IMR-90 (cell line): ENCODE results near the gene SKAP1. TPM values are rescaled to one million over a fixed set of nuclear protein-coding genes. Genes with fewer than 3 reads are reported as not detected.

Source experiments
- ATAC-seq: fragments of 200-7000 bp; cut with Tn5 transposase; 2 replicates; pipeline ENCODE4 v1.9.1; 2020; ENCODE audit warnings: low read depth, mild to moderate bottlenecking, moderate library complexity
- BruUV-seq: library from RNA; stranded (reverse); fragments of 400-500 nt; replicated peaks from 2 replicates; lab custom pipeline; 2021; lab: Mats Ljungman, UMichigan
- CTCF ChIA-PET: fragments of 300-600 bp; formaldehyde crosslinking; extraction: SDS; loops from one replicate; lab custom pipeline; 2021; ENCODE audit warnings: antibody characterized with exemption; lab: Yijun Ruan, JAX
- POLR2A ChIA-PET: fragments of 300-600 bp; sonication (Branson Sonifier 250); formaldehyde crosslinking; loops from one replicate; lab custom pipeline; 2022; ENCODE audit warnings: antibody characterized with exemption; ENCODE audit not compliant: unreplicated experiment; lab: Charles Lee
- DNase-seq: peaks from one replicate; pipeline ENCODE4 v3.0.0; 2013
- H2AFZ ChIP-seq: replicated peaks from 2 replicates; pipeline ENCODE3; 2013; ENCODE audit warnings: low read length, mild to moderate bottlenecking; ENCODE audit not compliant: poor library complexity
- H2AK5ac ChIP-seq: 2 replicates; pipeline ENCODE4 v1.6.1; 2013; ENCODE audit warnings: low read depth, low read length, inconsistent platforms
- H2AK9ac ChIP-seq: replicated peaks from 2 replicates; pipeline ENCODE3; 2013; ENCODE audit warnings: mild to moderate bottlenecking, low read depth, low read length, moderate library complexity; ENCODE audit not compliant: poor library complexity
- H2BK120ac ChIP-seq: 2 replicates; pipeline ENCODE4 v1.6.1; 2013; ENCODE audit warnings: low read depth, low read length, inconsistent platforms
- H2BK15ac ChIP-seq: 3 replicates; pipeline ENCODE4 v1.6.1; 2013; ENCODE audit warnings: low read depth, low read length, inconsistent platforms
- H2BK20ac ChIP-seq: 2 replicates; pipeline ENCODE4 v1.6.1; 2013; ENCODE audit warnings: low read depth, mild to moderate bottlenecking, inconsistent platforms, low read length, moderate library complexity
- H2BK5ac ChIP-seq: 2 replicates; pipeline ENCODE4 v1.6.1; 2013; ENCODE audit warnings: mild to moderate bottlenecking, low read depth, low read length, inconsistent platforms; ENCODE audit not compliant: poor library complexity, severe bottlenecking
- H3K14ac ChIP-seq: replicated peaks from 2 replicates; pipeline ENCODE4 v1.6.1; 2013; ENCODE audit warnings: low read depth, low read length, inconsistent platforms
- H3K18ac ChIP-seq: 2 replicates; pipeline ENCODE4 v1.6.1; 2013; ENCODE audit warnings: low read depth, low read length, control low read depth
- H3K23ac ChIP-seq: 2 replicates; pipeline ENCODE4 v1.6.1; 2013; ENCODE audit warnings: low read depth, low read length, inconsistent platforms
- H3K27ac ChIP-seq: 2 replicates; pipeline ENCODE4 v1.5.1; 2013; ENCODE audit warnings: mild to moderate bottlenecking, control low read depth, low read length; ENCODE audit not compliant: insufficient read depth
- H3K27me3 ChIP-seq: 2 replicates; pipeline ENCODE4 v1.6.1; 2013; ENCODE audit warnings: low read length; ENCODE audit not compliant: control insufficient read depth, insufficient read depth
- H3K36me3 ChIP-seq: 2 replicates; pipeline ENCODE4 v1.6.1; 2013; ENCODE audit warnings: low read length, mixed read lengths; ENCODE audit not compliant: control insufficient read depth, insufficient read depth
- H3K4ac ChIP-seq: 2 replicates; pipeline ENCODE4 v1.6.1; 2013; ENCODE audit warnings: low read depth, low read length, inconsistent platforms
- H3K4me1 ChIP-seq: 2 replicates; pipeline ENCODE4 v1.6.1; 2013; ENCODE audit warnings: low read length, mixed read lengths; ENCODE audit not compliant: control insufficient read depth, insufficient read depth
- H3K4me2 ChIP-seq: 2 replicates; pipeline ENCODE4 v1.6.1; 2013; ENCODE audit warnings: low read depth, mild to moderate bottlenecking, control low read depth, low read length, moderate library complexity
- H3K4me3 ChIP-seq: 2 replicates; pipeline ENCODE4 v1.5.1; 2013; ENCODE audit warnings: low read depth, mild to moderate bottlenecking, control low read depth, low read length, moderate library complexity; ENCODE audit not compliant: insufficient read depth
- H3K56ac ChIP-seq: 2 replicates; pipeline ENCODE4 v1.6.1; 2013; ENCODE audit warnings: low read length, inconsistent platforms; ENCODE audit not compliant: insufficient read depth; ENCODE audit errors: extremely low read depth
- H3K79me1 ChIP-seq, 2 experiments: 2 replicates each; pipeline ENCODE4 v1.6.1; 2013; ENCODE audit warnings: low read length in 2 of 2, inconsistent platforms in 1 of 2, low read depth in 1 of 2
- H3K9ac ChIP-seq: 2 replicates; pipeline ENCODE4 v1.6.1; 2013; ENCODE audit warnings: low read depth, low read length, control low read depth
- H3K9me1 ChIP-seq: 2 replicates; pipeline ENCODE4 v1.6.1; 2013; ENCODE audit warnings: low read length, inconsistent platforms; ENCODE audit not compliant: insufficient read depth
- H3K9me3 ChIP-seq: 2 replicates; pipeline ENCODE4 v1.6.1; 2013; ENCODE audit warnings: low read length; ENCODE audit not compliant: control insufficient read depth, insufficient read depth
- H4K20me1 ChIP-seq: 2 replicates; pipeline ENCODE4 v1.6.1; 2013; ENCODE audit warnings: low read length, inconsistent platforms; ENCODE audit not compliant: insufficient read depth
- H4K5ac ChIP-seq: 2 replicates; pipeline ENCODE4 v1.6.1; 2013; ENCODE audit warnings: mild to moderate bottlenecking, low read depth, low read length, control low read depth
- H4K8ac ChIP-seq, 2 experiments: 2 replicates each; pipeline ENCODE4 v1.6.1; 2013; ENCODE audit warnings: low read depth in 2 of 2, low read length in 2 of 2, control low read depth in 1 of 2, inconsistent platforms in 1 of 2
- H4K91ac ChIP-seq: 2 replicates; pipeline ENCODE4 v1.6.1; 2013; ENCODE audit warnings: low read depth, low read length, inconsistent platforms; ENCODE audit not compliant: insufficient read depth
- CTCF ChIP-seq: conservative IDR thresholded peaks from 2 replicates; pipeline ENCODE4 v1.5.1; 2012; ENCODE audit warnings: mild to moderate bottlenecking, low read depth, low read length, improper control_type of control experiment
- MAZ ChIP-seq: IDR thresholded peaks from 2 replicates; pipeline ENCODE4 v1.6.1; 2012; ENCODE audit warnings: low read depth, mild to moderate bottlenecking, low read length, improper control_type of control experiment, moderate library complexity, borderline replicate concordance
- RCOR1 ChIP-seq: IDR thresholded peaks from 2 replicates; pipeline ENCODE4 v1.6.1; 2012; ENCODE audit warnings: mild to moderate bottlenecking, low read length, improper control_type of control experiment; ENCODE audit not compliant: insufficient replicate concordance
- RFX5 ChIP-seq: IDR thresholded peaks from 2 replicates; pipeline ENCODE4 v1.8.0; 2012; ENCODE audit warnings: low read depth, mild to moderate bottlenecking, low read length, moderate library complexity
- SMC3 ChIP-seq: fragments of 150-350 bp; IDR thresholded peaks from 2 replicates; pipeline ENCODE4 v1.6.1; 2016; ENCODE audit warnings: low read depth, mild to moderate bottlenecking, antibody characterized with exemption, low read length, moderate library complexity
- WGBS, 2 experiments: methylation state at CpG; one replicate each; pipeline versions ENCODE4 v1.1.5 to v1.1.7; 2013; ENCODE audit warnings: missing lambda C conversion rate in 2 of 2; ENCODE audit not compliant: insufficient read length in 1 of 2; ENCODE audit errors: extremely low coverage in 2 of 2; 5-methylcytosine and 5-hydroxymethylcytosine counted together
- dilution Hi-C: fragments of 300-500 bp; cut with HindIII; formaldehyde crosslinking; loops from one replicate; pipeline ENCODE4 v1.14.3; 2018; ENCODE audit warnings: low sequenced_read_pairs; ENCODE audit not compliant: unreplicated experiment
- in situ Hi-C: fragments of 300-500 bp; cut with MboI; formaldehyde crosslinking; loops from 3 replicates; pipeline ENCODE4 v1.14.3; 2019; ENCODE audit warnings: low sequenced_read_pairs, inconsistent platforms, mixed read lengths
- intact Hi-C: fragments of 100-400 bp; cut with micrococcal nuclease; formaldehyde crosslinking; loops from 2 replicates; pipeline ENCODE4 v1.10.0; 2022
- polyA plus RNA-seq, 3 experiments: library from polyadenylated mRNA; depleted of rRNA; stranded (reverse); fragments of >200 nt; gene quantifications; 2 replicates each; pipeline ENCODE4 v1.2.3, GENCODE V29; 2012; ENCODE audit warnings: low replicate concordance in 1 of 3
- total RNA-seq: library from RNA; depleted of rRNA; stranded (reverse); fragments of >200 nt; gene quantifications from 2 replicates; pipeline ENCODE4 v1.2.3, GENCODE V29; 2012
- TF ChIP-seq, protein P1 (sequence below): fragments of 150-350 bp; IDR thresholded peaks from 2 replicates; pipeline ENCODE4 v1.6.1; 2016; ENCODE audit warnings: low read depth, mild to moderate bottlenecking, low read length, moderate library complexity, borderline replicate concordance

SKAP1 gene
- total and polyA plus RNA-seq, 2 of the 4 experiments (the other 2 are of a cell fraction): not detected

DNA sequence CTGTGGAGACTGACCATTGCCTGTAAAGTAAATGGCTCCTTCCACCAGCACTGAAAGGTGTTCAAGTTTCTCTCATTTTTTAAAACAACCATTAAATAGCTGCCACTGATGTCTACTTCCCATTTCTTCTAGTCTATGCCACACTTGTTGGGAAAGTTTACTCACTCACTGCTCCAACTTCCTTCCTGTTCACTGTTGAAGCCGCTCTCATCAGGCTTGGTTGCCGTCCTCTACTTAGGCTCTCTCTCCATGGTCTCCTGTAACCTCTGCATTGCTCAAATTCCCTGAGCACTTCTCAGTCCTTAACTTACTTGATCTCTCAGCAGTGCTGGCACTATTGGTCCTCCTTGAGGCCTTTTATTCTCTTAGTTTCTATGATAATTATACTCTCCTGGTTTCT is 290.1 kb downstream of the SKAP1 start:
- in situ Hi-C loops (no loop called here), intact Hi-C loops (no loop called here), dilution Hi-C loops (no loop called here)
- Histone ChIP-seq H3K9me3 (no peaks in the 10 kb centered on the region), H3K18ac (no peak overlapping the region), H4K20me1 (no peaks in the 10 kb centered on the region), H2BK15ac (no peak overlapping the region), H2AK9ac (no peak overlapping the region), H3K4ac (no peak overlapping the region), H3K4me2 (no peak overlapping the region), H3K14ac (no peak overlapping the region), H2BK5ac (no peak overlapping the region), H3K27me3 (peaks cover 60% of the 10 kb centered on the region), H3K9me1 (no peaks in the 10 kb centered on the region), H2BK120ac (no peak overlapping the region), H4K91ac (no peak overlapping the region), H3K27ac (no peak overlapping the region), H2BK20ac (no peak overlapping the region), H4K5ac (no peak overlapping the region), H4K8ac (no peak overlapping the region), H3K79me1 (no peaks in the 10 kb centered on the region), H3K36me3 (no peaks in the 10 kb centered on the region), H3K9ac (no peak overlapping the region), H2AK5ac (no peak overlapping the region), H3K4me3 (no peak overlapping the region), H3K23ac (no peak overlapping the region), H2AFZ (no peak overlapping the region), H3K56ac (no peak overlapping the region), H3K4me1 (no peaks in the 10 kb centered on the region)
- ATAC-seq: no peak
- no TSS peak for BruUV-seq
- WGBS, 2 experiments: no CpG with 5 or more reads among the region's 2 CpGs
- POLR2A ChIA-PET: no interaction called here
- CTCF ChIA-PET: no interaction called here
- TF ChIP-seq, protein P1, sequence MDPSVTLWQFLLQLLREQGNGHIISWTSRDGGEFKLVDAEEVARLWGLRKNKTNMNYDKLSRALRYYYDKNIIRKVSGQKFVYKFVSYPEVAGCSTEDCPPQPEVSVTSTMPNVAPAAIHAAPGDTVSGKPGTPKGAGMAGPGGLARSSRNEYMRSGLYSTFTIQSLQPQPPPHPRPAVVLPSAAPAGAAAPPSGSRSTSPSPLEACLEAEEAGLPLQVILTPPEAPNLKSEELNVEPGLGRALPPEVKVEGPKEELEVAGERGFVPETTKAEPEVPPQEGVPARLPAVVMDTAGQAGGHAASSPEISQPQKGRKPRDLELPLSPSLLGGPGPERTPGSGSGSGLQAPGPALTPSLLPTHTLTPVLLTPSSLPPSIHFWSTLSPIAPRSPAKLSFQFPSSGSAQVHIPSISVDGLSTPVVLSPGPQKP: no peak
- TF ChIP-seq CTCF (no peak), SMC3 (no peak), RCOR1 (no peak), MAZ (no peak), RFX5 (no peak)
- DNase-seq: no peak
